T-cell (primary cell): Measurements from ENCODE around the gene OR2M5. TPM values are rescaled to one million over a fixed set of nuclear protein-coding genes. Genes with fewer than 3 reads are reported as not detected.

Source experiments
- total RNA-seq, 35 experiments: library from RNA in 6 of 35; stranded (reverse) in 6 of 35; fragments of 120-200 nt in 1 of 35; gene quantifications; one replicate each; pipeline versions ENCODE4 v1.2.1 to v1.2.4 and lab custom pipeline; 2013 to 2026

Gene OR2M5
- total RNA-seq, 5 donors from 2014 or later (not counting 1 experiment from before 2014, with no cell fraction given) = not detected

Other genes with a start within 250 kb of the OR2M5 start
- not detected for gene OR2W3, start 249.6 kb upstream of the OR2M5 start, total RNA-seq
- gene OR2T8, start 224.9 kb upstream of the OR2M5 start, total RNA-seq = not detected
- not detected for gene OR2AJ1, start 220.3 kb upstream of the OR2M5 start, total RNA-seq
- gene OR2L8, start 196.3 kb upstream of the OR2M5 start, total RNA-seq = 1 to 10 TPM in 2 of 5 donors, not detected in 3; 1.2 TPM
- under 1 TPM in 2 of 5 donors, not detected in 3; 0.33 to 0.49 TPM for gene OR2AK2, start 179.9 kb upstream of the OR2M5 start, total RNA-seq
- gene OR2L5, start 131.5 kb upstream of the OR2M5 start, total RNA-seq = under 1 TPM in 3 of 5 donors, not detected in 2; 0.09 to 0.25 (median 0.14) TPM
- gene OR2L2, start 115.1 kb upstream of the OR2M5 start, total RNA-seq = under 1 TPM; 0.06 to 0.43 (median 0.09) TPM
- not detected for gene OR2L3, start 98.3 kb upstream of the OR2M5 start, total RNA-seq
- not detected for gene OR2L13, start 50.0 kb upstream of the OR2M5 start, total RNA-seq
- not detected for gene OR2M2, start 29.7 kb downstream of the OR2M5 start, total RNA-seq
- not detected for gene OR2M3, start 52.1 kb downstream of the OR2M5 start, total RNA-seq
- gene OR2M4, start 86.3 kb downstream of the OR2M5 start, total RNA-seq = not detected
- gene OR2T33, start 132.8 kb downstream of the OR2M5 start, total RNA-seq = not detected
- not detected for gene OR2T12, start 158.3 kb downstream of the OR2M5 start, total RNA-seq
- not detected for gene OR2M7, start 179.4 kb downstream of the OR2M5 start, total RNA-seq
- gene OR14C36, start 203.6 kb downstream of the OR2M5 start, total RNA-seq = not detected
- not detected for gene OR2T4, start 216.5 kb downstream of the OR2M5 start, total RNA-seq
- gene OR2T6, start 230.6 kb downstream of the OR2M5 start, total RNA-seq = not detected